ENCODE measurements around the gene TSC22D2. TPM values are rescaled to one million over a fixed set of nuclear protein-coding genes. Genes with fewer than 3 reads are reported as not detected.
"Not testable (repeated sequence)": the region's sequence is repeated elsewhere in the genome, so short reads cannot be mapped to it uniquely, and the experiment has no call there.

The TSC22D2 gene
- total RNA-seq, 2 experiments from 2014 or later, result 12.0 to 20.2 TPM

DNA sequence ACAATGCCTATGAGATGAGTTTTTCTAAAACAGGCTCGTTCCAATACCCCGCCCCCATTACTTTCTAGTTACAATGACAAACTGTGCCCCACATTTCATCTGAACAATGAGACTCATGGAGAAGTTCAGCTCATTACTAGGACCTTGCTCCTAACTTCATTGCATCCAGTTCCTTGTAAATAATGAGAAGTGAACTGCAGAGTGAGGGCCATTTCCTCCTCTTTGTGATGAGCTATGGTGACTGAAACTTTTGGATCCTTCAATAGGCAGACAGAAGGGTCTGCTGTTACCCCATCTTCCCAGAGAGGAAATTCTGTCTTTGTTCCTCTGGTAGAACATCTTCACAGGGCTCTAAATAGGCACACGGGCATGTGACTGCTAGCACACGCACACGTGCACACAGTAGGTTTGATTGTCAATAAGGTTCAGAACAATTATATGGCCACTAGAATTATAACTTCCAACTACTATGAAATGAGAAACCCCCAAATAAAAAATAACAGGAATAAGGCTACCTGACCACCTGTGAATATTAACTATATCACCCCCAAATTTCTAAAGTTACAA, 86.4 kb downstream of the TSC22D2 start:
- no peak overlapping the region for H3K27ac Mint-ChIP-seq
- H3K27me3 Mint-ChIP-seq, result no peaks in the 10 kb centered on the region
- H3K4me1 Mint-ChIP-seq, result no peaks in the 10 kb centered on the region
- intact Hi-C loops (cut with DNase I, micrococcal nuclease), result loop anchor here (2.0 kb wide), 3 partner anchors 82 to 528 kb away; no protein-coding TSS in a partner anchor
- DNase-seq (no peak), ATAC-seq (no peak)
- H3K4me3 Mint-ChIP-seq, result no peak overlapping the region
- H3K9me3 Mint-ChIP-seq (ENCODE audit: low read depth), result no peaks in the 10 kb centered on the region
- ChIA-PET POLR2A (interaction anchor here (0.6 kb wide), 1 partner anchor 26 kb away, joined by 3 read pairs; no protein-coding TSS in a partner anchor), CTCF (interaction anchor here (0.7 to 4.1 kb wide), 22 partner anchors 8 to 276 kb away, joined by 3 to 36 read pairs (median 6); partner anchors contain the start of gene TSC22D2)
- H3K36me3 Mint-ChIP-seq (ENCODE audit: low read depth), result no peaks in the 10 kb centered on the region

GRCh38 chr3:150495149-150495548, 87.1 kb downstream of the TSC22D2 start:
- H3K27ac Mint-ChIP-seq, result no peak overlapping the region
- no peak overlapping the region for H3K4me3 Mint-ChIP-seq
- intact Hi-C loops (cut with DNase I, micrococcal nuclease), result loop anchor here (1.0 to 5.0 kb wide), 7 partner anchors 82 to 528 kb away; no protein-coding TSS in a partner anchor
- H3K9me3 Mint-ChIP-seq (ENCODE audit: low read depth), result no peaks in the 10 kb centered on the region
- no peaks in the 10 kb centered on the region for H3K4me1 Mint-ChIP-seq
- POLR2A ChIA-PET, result interaction anchor here (0.6 kb wide), 1 partner anchor 26 kb away, joined by 3 read pairs; no protein-coding TSS in a partner anchor
- H3K36me3 Mint-ChIP-seq (ENCODE audit: low read depth), result no peaks in the 10 kb centered on the region
- H3K27me3 Mint-ChIP-seq, result no peaks in the 10 kb centered on the region
- CTCF ChIA-PET, result interaction anchor here (0.6 to 4.1 kb wide), 32 partner anchors 9 to 527 kb away, joined by 3 to 36 read pairs (median 4); partner anchors contain the start of gene TSC22D2
- no peak for DNase-seq
- no peak for ATAC-seq

DNA sequence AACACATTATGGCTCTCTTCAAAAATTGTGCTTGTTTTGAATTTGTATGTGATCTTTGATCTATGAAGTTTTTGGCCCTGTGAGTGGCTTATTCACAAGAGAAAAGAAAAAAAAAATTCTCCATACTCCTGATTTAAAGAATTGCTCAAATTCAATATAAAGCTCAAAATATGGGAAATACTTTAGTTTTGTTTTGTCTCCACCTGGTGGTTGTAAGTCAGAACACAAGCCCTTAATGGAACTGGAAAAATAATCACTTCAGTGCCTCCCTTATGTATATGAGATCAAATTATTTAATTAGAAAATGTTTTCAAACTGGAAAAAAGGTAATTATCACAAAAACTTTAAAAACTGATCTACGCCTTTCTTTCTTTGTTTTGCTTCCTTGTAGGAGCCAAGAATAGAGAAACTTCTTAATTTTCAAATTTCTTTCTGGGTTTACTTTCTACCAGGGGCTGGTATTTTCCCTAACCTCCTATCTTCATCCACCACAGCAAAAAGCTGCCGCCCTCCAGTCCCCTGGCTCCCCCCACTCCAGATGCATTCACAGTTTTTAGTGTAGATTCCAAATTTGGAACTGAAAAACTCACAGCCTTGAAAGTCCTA, 87.6 kb downstream of the TSC22D2 start:
- no peaks in the 10 kb centered on the region for H3K9me3 Mint-ChIP-seq (ENCODE audit: low read depth)
- ChIA-PET POLR2A (interaction anchor here (0.6 kb wide), 1 partner anchor 194 kb away, joined by 3 read pairs; no protein-coding TSS in a partner anchor), CTCF (interaction anchor here (0.6 to 4.1 kb wide), 35 partner anchors 9 to 528 kb away, joined by 3 to 36 read pairs (median 4); partner anchors contain the start of gene TSC22D2)
- intact Hi-C loops (cut with DNase I, micrococcal nuclease), result loop anchor here (1.0 to 5.0 kb wide), 7 partner anchors 83 to 529 kb away; no protein-coding TSS in a partner anchor
- ATAC-seq, result no peak
- H3K4me3 Mint-ChIP-seq, result no peak overlapping the region
- H3K27ac Mint-ChIP-seq, result no peak overlapping the region
- H3K27me3 Mint-ChIP-seq, result no peaks in the 10 kb centered on the region
- no peaks in the 10 kb centered on the region for H3K4me1 Mint-ChIP-seq
- no peaks in the 10 kb centered on the region for H3K36me3 Mint-ChIP-seq (ENCODE audit: low read depth)
- no peak for DNase-seq

- intact Hi-C loops (cut with DNase I, micrococcal nuclease), result loop anchor here in 1 of 2 experiments (5.0 kb wide), 1 partner anchor 196 kb away; no protein-coding TSS in a partner anchor
- ATAC-seq (no peak), DNase-seq (no peak)
- Mint-ChIP-seq H3K27ac (no peak overlapping the region), H3K27me3 (no peaks in the 10 kb centered on the region), H3K9me3 (ENCODE audit: low read depth) (peaks cover 2% of the 10 kb centered on the region), H3K4me1 (peaks cover 3% of the 10 kb centered on the region), H3K36me3 (ENCODE audit: low read depth) (peaks cover 2% of the 10 kb centered on the region), H3K4me3 (no peak overlapping the region)
- ChIA-PET CTCF (interaction anchor here (1.0 to 1.8 kb wide), 3 partner anchors 9 to 212 kb away, joined by 3 to 10 read pairs (median 4); no protein-coding TSS in a partner anchor), POLR2A (no interaction called here)
Observed at GRCh38 chr3:150497956-150498355, 89.9 kb downstream of the TSC22D2 start.

DNA sequence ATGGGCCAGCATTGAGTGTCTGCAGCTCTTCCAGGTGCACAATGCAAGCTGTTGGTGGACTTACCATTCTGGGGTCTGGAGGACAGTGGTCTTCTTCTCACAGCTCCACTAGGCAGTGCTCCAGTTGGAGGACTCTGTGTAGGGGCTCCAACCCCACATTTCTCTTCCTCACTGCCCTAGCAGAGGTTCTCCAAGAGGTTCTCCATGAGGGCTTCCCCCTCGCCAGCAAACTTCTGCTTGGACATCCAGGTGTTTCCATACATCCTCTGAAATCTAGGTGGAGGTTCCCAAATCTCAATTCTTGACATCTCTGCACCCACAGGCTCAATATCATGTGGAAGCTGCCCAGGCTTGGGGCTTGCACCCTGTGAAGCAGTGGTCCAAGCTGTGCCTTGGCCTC, 92.9 kb downstream of the TSC22D2 start:
- H3K27ac Mint-ChIP-seq; intact Hi-C loops (cut with DNase I, micrococcal nuclease); H3K27me3 Mint-ChIP-seq; POLR2A ChIA-PET; H3K4me3 Mint-ChIP-seq; H3K9me3 Mint-ChIP-seq (ENCODE audit: low read depth); H3K4me1 Mint-ChIP-seq; H3K36me3 Mint-ChIP-seq (ENCODE audit: low read depth); ATAC-seq; DNase-seq: not testable (repeated sequence)
- CTCF ChIA-PET, result interaction anchor here (0.7 kb wide), 1 partner anchor 67 kb away, joined by 3 read pairs; no protein-coding TSS in a partner anchor

DNA sequence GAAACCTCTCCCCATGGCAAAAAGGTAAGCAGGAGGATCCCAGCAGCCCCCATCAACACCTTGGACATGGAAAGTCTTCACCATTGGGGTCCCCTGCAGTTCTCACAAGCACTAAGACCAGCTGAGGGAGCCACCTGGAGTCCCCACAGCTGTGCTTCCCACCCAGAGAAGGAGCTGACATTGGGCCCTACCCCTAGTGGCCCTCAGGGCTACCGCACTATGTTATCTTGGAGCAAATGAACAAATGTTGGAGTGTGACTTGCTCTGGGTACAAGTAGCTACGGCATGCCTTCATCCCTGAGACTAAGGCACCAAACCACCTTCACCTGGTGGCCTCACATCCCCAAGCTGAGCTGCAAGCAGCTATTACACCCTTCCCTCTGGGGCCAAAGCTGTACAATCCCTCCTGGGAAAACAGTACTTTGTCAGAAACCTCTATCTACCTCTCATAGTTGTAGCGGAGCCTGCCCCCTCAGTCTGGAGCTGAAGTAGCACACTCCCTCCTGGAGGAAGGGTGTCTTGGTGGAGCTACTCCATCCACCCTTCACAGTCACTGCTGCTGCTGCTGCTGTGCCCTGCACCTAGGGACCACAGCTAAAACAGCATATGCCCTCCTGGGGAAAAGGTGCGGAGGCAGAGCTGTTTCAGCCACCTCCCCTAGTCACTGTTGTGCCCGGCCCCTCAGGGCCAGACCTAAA, 95.5 kb downstream of the TSC22D2 start:
- Mint-ChIP-seq H3K4me3 (no peak overlapping the region), H3K4me1 (peaks cover 7% of the 10 kb centered on the region), H3K9me3 (ENCODE audit: low read depth) (peaks cover 2% of the 10 kb centered on the region), H3K36me3 (ENCODE audit: low read depth) (peaks cover 2% of the 10 kb centered on the region), H3K27ac (no peak overlapping the region), H3K27me3 (peaks cover 13% of the 10 kb centered on the region)
- ChIA-PET CTCF (interaction anchor here (0.7 to 1.3 kb wide), 4 partner anchors 8 to 238 kb away, joined by 3 to 7 read pairs (median 4); no protein-coding TSS in a partner anchor), POLR2A (no interaction called here)
- ATAC-seq, result no peak
- intact Hi-C loops (cut with DNase I, micrococcal nuclease), result no loop called here
- no peak for DNase-seq

DNA sequence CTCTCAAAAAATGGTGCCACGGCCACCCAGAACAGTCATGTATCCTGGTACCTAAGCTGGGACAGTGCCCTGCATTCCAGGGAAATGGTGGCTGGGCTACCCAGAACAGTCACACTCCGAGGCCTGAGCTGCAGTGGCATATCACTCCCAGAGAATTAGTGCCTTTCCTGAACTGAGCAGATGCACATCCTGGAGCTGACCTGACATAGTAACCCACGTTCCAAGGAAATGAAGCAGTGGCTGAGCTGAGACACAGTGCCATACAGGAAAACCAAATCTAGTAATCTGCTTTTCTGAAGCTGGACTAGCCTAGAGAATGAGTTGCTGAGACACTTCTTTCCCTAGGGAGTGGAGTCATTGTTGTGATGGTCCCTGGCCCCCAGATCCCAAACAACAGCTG, 96.4 kb downstream of the TSC22D2 start:
- no peak for ATAC-seq
- no peak overlapping the region for H3K4me3 Mint-ChIP-seq
- peaks cover 9% of the 10 kb centered on the region for H3K4me1 Mint-ChIP-seq
- H3K9me3 Mint-ChIP-seq (ENCODE audit: low read depth), result peaks cover 2% of the 10 kb centered on the region
- H3K27ac Mint-ChIP-seq, result no peak overlapping the region
- no peak for DNase-seq
- H3K36me3 Mint-ChIP-seq (ENCODE audit: low read depth), result peaks cover 2% of the 10 kb centered on the region
- CTCF ChIA-PET, result interaction anchor here (1.1 to 1.3 kb wide), 3 partner anchors 9 to 143 kb away, joined by 3 to 7 read pairs (median 4); no protein-coding TSS in a partner anchor
- intact Hi-C loops (cut with DNase I, micrococcal nuclease), result no loop called here
- peaks cover 15% of the 10 kb centered on the region for H3K27me3 Mint-ChIP-seq
- POLR2A ChIA-PET, result no interaction called here

- Mint-ChIP-seq H3K27ac (no peak overlapping the region), H3K27me3 (peaks cover 15% of the 10 kb centered on the region), H3K4me1 (peaks cover 6% of the 10 kb centered on the region), H3K36me3 (ENCODE audit: low read depth) (no peaks in the 10 kb centered on the region), H3K4me3 (no peak overlapping the region), H3K9me3 (ENCODE audit: low read depth) (no peaks in the 10 kb centered on the region)
- DNase-seq, result no peak
- POLR2A ChIA-PET, result no interaction called here
- intact Hi-C loops (cut with DNase I, micrococcal nuclease), result no loop called here
- CTCF ChIA-PET, result no interaction called here
- no peak for ATAC-seq
Observed at GRCh38 chr3:150508401-150508800, 100.3 kb downstream of the TSC22D2 start.

GRCh38 chr3:150509780-150510179, 101.7 kb downstream of the TSC22D2 start:
- no peak for DNase-seq
- POLR2A ChIA-PET, result no interaction called here

GRCh38 chr3:150511122-150511821, 103.2 kb downstream of the TSC22D2 start:
- Mint-ChIP-seq H3K27me3 (peaks cover 13% of the 10 kb centered on the region), H3K9me3 (ENCODE audit: low read depth) (no peaks in the 10 kb centered on the region), H3K4me3 (no peak overlapping the region), H3K36me3 (ENCODE audit: low read depth) (no peaks in the 10 kb centered on the region), H3K27ac (no peak overlapping the region), H3K4me1 (peaks cover 6% of the 10 kb centered on the region)
- no peak for DNase-seq
- intact Hi-C loops (cut with DNase I, micrococcal nuclease), result no loop called here
- no peak for ATAC-seq
- ChIA-PET POLR2A (no interaction called here), CTCF (no interaction called here)

More at GRCh38 chr3:150509780-150510179, 101.7 kb downstream of the TSC22D2 start:
- CTCF ChIA-PET, result no interaction called here
- peaks cover 15% of the 10 kb centered on the region for H3K27me3 Mint-ChIP-seq
- H3K36me3 Mint-ChIP-seq (ENCODE audit: low read depth), result no peaks in the 10 kb centered on the region
- intact Hi-C loops (cut with DNase I, micrococcal nuclease), result no loop called here
- peaks cover 6% of the 10 kb centered on the region for H3K4me1 Mint-ChIP-seq
- ATAC-seq, result no peak
- no peak overlapping the region for H3K27ac Mint-ChIP-seq
- H3K4me3 Mint-ChIP-seq, result no peak overlapping the region
- H3K9me3 Mint-ChIP-seq (ENCODE audit: low read depth), result no peaks in the 10 kb centered on the region

GRCh38 chr3:150515210-150515609, 107.1 kb downstream of the TSC22D2 start:
- H3K4me1 Mint-ChIP-seq, result no peaks in the 10 kb centered on the region
- ATAC-seq (no peak), DNase-seq (no peak)
- ChIA-PET POLR2A (no interaction called here), CTCF (interaction anchor here (0.6 to 1.0 kb wide), 2 partner anchors 9 to 378 kb away, joined by 3 to 4 read pairs; no protein-coding TSS in a partner anchor)
- peaks cover 5% of the 10 kb centered on the region for H3K27me3 Mint-ChIP-seq
- intact Hi-C loops (cut with DNase I, micrococcal nuclease), result no loop called here
- H3K27ac Mint-ChIP-seq, result no peak overlapping the region
- H3K9me3 Mint-ChIP-seq (ENCODE audit: low read depth), result no peaks in the 10 kb centered on the region
- H3K4me3 Mint-ChIP-seq, result no peak overlapping the region
- no peaks in the 10 kb centered on the region for H3K36me3 Mint-ChIP-seq (ENCODE audit: low read depth)
